Renal cortex interstitium (tissue), 3 donors: ENCODE data around the gene NOA1. TPM values are rescaled to one million over a fixed set of nuclear protein-coding genes. Genes with fewer than 3 reads are reported as not detected.

ENCODE experiments used
- polyA plus RNA-seq, 3 donors: library from polyadenylated mRNA; unstranded; fragments of 120-200 nt; gene quantifications; one replicate each; pipeline ENCODE4 v1.2.1, GENCODE V29; 2013; ENCODE audit not compliant: insufficient read length in 3 of 3

The NOA1 gene
- polyA plus RNA-seq, 3 donors = 22.2 to 23.9 (median 22.7) TPM

Other genes starting within 250 kb of the NOA1 start
- gene SPINK2, start 155.9 kb downstream of the NOA1 start, polyA plus RNA-seq = under 1 TPM in 1 of 3 donors, not detected in 2; 0.26 TPM
- gene REST, start 69.7 kb downstream of the NOA1 start, polyA plus RNA-seq = 10 to 100 TPM; 47.5 to 58.7 (median 53.3) TPM
- gene POLR2B, start 1.3 kb upstream of the NOA1 start, polyA plus RNA-seq = 100 to 1,000 TPM; 101 to 120 (median 104) TPM
- 100 to 1,000 TPM; 461 to 682 (median 487) TPM for gene IGFBP7, start 132.8 kb upstream of the NOA1 start, polyA plus RNA-seq